ENCODE data around the gene NOP53. TPM values are rescaled to one million over a fixed set of nuclear protein-coding genes. Genes with fewer than 3 reads are reported as not detected.
"Not testable (repeated sequence)": the region's sequence is repeated elsewhere in the genome, so short reads cannot be mapped to it uniquely, and the experiment has no call there.

Gene NOP53
- total and polyA plus RNA-seq, 2 of the 13 experiments (the other 11 are each of a cell fraction or from before 2014, with no cell fraction given): 53.9 to 141 TPM

DNA sequence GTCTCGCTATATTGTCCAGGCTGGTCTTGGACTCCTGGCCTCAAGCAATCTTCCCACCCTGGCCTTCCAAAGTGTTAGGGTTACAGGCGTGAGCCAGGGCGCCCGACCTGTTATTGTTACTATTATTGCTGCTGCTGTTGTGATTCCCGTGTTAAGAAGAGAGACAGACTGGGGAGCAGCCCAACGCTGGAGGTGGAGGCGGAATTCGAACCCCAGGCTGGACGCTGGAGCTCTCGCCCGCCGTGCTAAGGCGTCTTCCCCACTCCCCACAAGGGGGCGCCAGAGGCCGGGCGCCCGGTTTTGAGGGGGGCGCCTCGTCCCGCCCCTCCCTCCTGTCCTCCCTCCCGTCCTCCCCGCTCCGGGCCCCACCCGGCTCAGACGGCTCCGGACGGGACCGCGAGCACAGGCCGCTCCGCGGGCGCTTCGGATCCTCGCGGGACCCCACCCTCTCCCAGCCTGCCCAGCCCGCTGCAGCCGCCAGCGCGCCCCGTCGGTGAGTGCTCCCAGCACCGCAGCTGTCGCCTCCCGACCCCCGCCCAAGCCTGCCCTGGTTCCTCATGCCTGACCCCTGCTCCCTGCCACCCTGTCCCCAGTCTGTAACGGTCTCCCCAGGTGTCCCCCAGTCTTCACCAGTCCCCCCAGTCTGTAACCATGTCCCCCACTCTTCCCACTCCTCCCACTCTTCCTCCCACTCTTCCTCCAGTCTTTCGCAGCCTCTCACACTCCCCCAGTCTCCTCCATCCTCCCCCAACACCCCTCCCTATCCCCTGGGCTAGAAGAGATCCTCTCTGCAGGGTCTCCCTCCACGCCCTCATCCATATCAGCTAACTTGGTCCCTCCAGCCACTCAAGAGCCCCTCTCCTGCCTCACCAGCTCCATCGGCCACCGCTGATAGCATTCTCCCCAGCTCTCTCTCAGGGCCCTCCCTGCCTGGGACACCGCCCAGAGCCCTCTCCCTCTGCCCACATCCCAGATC lies 32.0 kb upstream of the NOP53 start, which contains the start of gene EHD2 (continued):
- TF ChIP-seq, protein P1, sequence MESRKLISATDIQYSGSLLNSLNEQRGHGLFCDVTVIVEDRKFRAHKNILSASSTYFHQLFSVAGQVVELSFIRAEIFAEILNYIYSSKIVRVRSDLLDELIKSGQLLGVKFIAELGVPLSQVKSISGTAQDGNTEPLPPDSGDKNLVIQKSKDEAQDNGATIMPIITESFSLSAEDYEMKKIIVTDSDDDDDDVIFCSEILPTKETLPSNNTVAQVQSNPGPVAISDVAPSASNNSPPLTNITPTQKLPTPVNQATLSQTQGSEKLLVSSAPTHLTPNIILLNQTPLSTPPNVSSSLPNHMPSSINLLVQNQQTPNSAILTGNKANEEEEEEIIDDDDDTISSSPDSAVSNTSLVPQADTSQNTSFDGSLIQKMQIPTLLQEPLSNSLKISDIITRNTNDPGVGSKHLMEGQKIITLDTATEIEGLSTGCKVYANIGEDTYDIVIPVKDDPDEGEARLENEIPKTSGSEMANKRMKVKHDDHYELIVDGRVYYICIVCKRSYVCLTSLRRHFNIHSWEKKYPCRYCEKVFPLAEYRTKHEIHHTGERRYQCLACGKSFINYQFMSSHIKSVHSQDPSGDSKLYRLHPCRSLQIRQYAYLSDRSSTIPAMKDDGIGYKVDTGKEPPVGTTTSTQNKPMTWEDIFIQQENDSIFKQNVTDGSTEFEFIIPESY (CRISPR knock-in tag; IDR thresholded peaks at IDR 0.05): peak; percentile 84
- TF ChIP-seq, protein P2, sequence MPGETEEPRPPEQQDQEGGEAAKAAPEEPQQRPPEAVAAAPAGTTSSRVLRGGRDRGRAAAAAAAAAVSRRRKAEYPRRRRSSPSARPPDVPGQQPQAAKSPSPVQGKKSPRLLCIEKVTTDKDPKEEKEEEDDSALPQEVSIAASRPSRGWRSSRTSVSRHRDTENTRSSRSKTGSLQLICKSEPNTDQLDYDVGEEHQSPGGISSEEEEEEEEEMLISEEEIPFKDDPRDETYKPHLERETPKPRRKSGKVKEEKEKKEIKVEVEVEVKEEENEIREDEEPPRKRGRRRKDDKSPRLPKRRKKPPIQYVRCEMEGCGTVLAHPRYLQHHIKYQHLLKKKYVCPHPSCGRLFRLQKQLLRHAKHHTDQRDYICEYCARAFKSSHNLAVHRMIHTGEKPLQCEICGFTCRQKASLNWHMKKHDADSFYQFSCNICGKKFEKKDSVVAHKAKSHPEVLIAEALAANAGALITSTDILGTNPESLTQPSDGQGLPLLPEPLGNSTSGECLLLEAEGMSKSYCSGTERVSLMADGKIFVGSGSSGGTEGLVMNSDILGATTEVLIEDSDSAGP (CRISPR knock-in tag; IDR thresholded peaks at IDR 0.05; ENCODE audit: borderline replicate concordance): peak; percentile 29; the same call in 1 of the 2 replicates
- 0 out of 2 replicates have a peak, but pooled peaks have one; percentile 27 for TF ChIP-seq ZNF605 (CRISPR knock-in tag; IDR thresholded peaks at IDR 0.05)

DNA sequence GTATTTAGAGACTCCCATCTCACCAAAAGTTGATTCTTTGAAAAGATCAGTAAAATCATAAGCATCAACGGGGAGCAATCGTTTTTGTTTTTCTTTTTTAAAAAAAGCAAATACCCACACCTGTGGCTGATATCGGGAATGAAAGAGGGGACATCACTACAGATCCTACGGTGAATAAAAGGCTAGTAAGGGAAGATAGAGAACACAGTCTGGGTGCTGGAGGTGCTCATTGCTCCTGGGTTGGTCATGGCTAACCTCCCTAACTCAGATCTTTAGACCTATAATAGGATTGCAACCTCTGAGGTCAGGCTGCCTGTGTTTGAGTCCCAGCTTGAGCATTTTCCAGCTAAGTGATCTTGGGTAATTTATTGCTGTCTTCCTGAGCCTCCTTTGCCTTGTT lies 31.0 kb upstream of the NOP53 start:
- H3K27ac ChIP-seq (ENCODE audit: extremely low read length, insufficient read depth, low read length): no peak overlapping the region
- no peaks in the 10 kb centered on the region for H3K79me2 ChIP-seq (ENCODE audit: insufficient read depth, low read length)

DNA sequence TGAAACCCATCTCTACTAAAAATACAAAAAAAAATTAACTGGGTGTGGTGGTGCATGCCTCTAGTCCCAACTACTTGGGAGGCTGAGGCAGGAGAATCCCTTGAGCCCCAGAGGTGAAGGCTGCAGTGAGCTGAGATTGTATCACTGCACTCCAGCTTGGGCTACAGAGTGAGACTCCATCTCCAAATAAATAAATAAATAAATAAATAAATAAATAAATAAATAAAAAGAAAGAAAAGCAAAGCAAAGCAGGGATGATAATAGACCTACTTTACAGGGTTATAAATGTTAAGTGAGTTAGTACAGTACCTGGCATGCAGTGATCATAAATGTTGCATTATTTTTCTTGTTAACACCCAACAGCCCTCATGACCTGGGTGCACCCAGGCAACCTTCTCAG lies 30.5 kb upstream of the NOP53 start:
- FAIRE-seq; CTCF ChIA-PET (ENCODE audit: low intra/inter-chr PET ratio, low total read pairs); H3K27ac ChIP-seq (ENCODE audit: extremely low read length, insufficient read depth, low read length); H3K4me2 ChIP-seq (ENCODE audit: low read depth, low read length); BruUV-seq (replicated peaks); H3K79me2 ChIP-seq (ENCODE audit: insufficient read depth, low read length); DNase-seq (ENCODE audit: low spot score); H4K20me1 ChIP-seq (ENCODE audit: insufficient read depth, low read length); intact Hi-C loops (cut with micrococcal nuclease; ENCODE audit: unreplicated experiment); H3K36me3 ChIP-seq (replicated peaks in 1 of 2; ENCODE audit: control insufficient read depth in 1 of 2, insufficient read depth in 2 of 2, low read length in 2 of 2); ATAC-seq; POLR2A ChIA-PET; H3K9me3 ChIP-seq (ENCODE audit: low read length); H3K9ac ChIP-seq (ENCODE audit: insufficient read depth, low read depth, low read length); H2AFZ ChIP-seq (ENCODE audit: low read length); in situ Hi-C loops (cut with HindIII; ENCODE audit: extremely low pct_ligation_motif_present, low pct_unique_long_range_greater_than_20kb); H3K4me3 ChIP-seq (replicated peaks in 1 of 3; ENCODE audit: insufficient read depth in 1 of 3, low read depth in 2 of 3, low read length in 3 of 3): not testable (repeated sequence)
- Histone ChIP-seq H3K27me3 (ENCODE audit: control insufficient read depth in 1 of 2, insufficient read depth in 2 of 2, low read length in 2 of 2) (peaks cover 0 to 13% of the 10 kb centered on the region in 2 experiments; a peak in 4 of 5 replicates), H3K4me1 (ENCODE audit: insufficient read depth, low read length) (peaks cover 43% of the 10 kb centered on the region)

More for the DNA sequence above, 31.0 kb upstream of the NOP53 start:
- ATAC-seq: no peak
- Histone ChIP-seq H3K9ac (ENCODE audit: insufficient read depth, low read depth, low read length) (no peak overlapping the region), H3K4me3 (replicated peaks in 1 of 3; ENCODE audit: insufficient read depth in 1 of 3, low read depth in 2 of 3, low read length in 3 of 3) (no peak overlapping the region), H3K4me2 (ENCODE audit: low read depth, low read length) (no peak overlapping the region), H3K4me1 (ENCODE audit: insufficient read depth, low read length) (peaks cover 38% of the 10 kb centered on the region), H3K27me3 (ENCODE audit: control insufficient read depth in 1 of 2, insufficient read depth in 2 of 2, low read length in 2 of 2) (peaks cover 0 to 13% of the 10 kb centered on the region in 2 experiments; a peak in 4 of 5 replicates), H4K20me1 (ENCODE audit: insufficient read depth, low read length) (no peaks in the 10 kb centered on the region), H2AFZ (ENCODE audit: low read length) (no peak overlapping the region), H3K9me3 (ENCODE audit: low read length) (peaks cover 6% of the 10 kb centered on the region; the same call in 1 of the 2 replicates), H3K36me3 (replicated peaks in 1 of 2; ENCODE audit: control insufficient read depth in 1 of 2, insufficient read depth in 2 of 2, low read length in 2 of 2) (no peaks in the 10 kb centered on the region)
- POLR2A ChIA-PET: no interaction called here
- 68% methylated on average over 4 of the region's 4 CpGs for whole genome bisulfite sequencing (ENCODE audit: low lambda C conversion rate)
- in situ Hi-C loops (cut with HindIII; ENCODE audit: extremely low pct_ligation_motif_present, low pct_unique_long_range_greater_than_20kb): no loop called here
- BruUV-seq (replicated peaks): no TSS peak
- CTCF ChIA-PET (ENCODE audit: low intra/inter-chr PET ratio, low total read pairs): interaction anchor here (2.8 kb wide), 1 partner anchor 29 kb away, joined by 25 read pairs; no protein-coding TSS in a partner anchor
- FAIRE-seq: no peak
- DNase-seq (ENCODE audit: low spot score): no peak
- intact Hi-C loops (cut with micrococcal nuclease; ENCODE audit: unreplicated experiment): no loop called here
- TF ChIP-seq, protein P3, sequence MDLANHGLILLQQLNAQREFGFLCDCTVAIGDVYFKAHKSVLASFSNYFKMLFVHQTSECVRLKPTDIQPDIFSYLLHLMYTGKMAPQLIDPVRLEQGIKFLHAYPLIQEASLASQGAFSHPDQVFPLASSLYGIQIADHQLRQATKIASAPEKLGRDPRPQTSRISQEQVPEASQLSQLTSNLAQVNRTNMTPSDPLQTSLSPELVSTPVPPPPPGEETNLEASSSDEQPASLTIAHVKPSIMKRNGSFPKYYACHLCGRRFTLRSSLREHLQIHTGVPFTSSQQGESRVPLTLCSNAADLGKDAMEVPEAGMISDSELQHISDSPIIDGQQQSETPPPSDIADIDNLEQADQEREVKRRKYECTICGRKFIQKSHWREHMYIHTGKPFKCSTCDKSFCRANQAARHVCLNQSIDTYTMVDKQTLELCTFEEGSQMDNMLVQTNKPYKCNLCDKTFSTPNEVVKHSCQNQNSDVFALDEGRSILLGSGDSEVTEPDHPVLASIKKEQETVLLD (CRISPR knock-in tag; IDR thresholded peaks at IDR 0.05; ENCODE audit: low read depth): no peak
- TF ChIP-seq ELF3 (CRISPR knock-in tag; IDR thresholded peaks at IDR 0.05): no peak
- TF ChIP-seq ELF4 (CRISPR knock-in tag; IDR thresholded peaks at IDR 0.05; ENCODE audit: borderline replicate concordance): no peak
- TF ChIP-seq ZNF605 (CRISPR knock-in tag; IDR thresholded peaks at IDR 0.05): peak; percentile 66; the same call in 1 of the 2 replicates
- no peak for TF ChIP-seq ZNF607 (CRISPR knock-in tag; IDR thresholded peaks at IDR 0.05; ENCODE audit: borderline replicate concordance)
- peak; percentile 98 for TF ChIP-seq ZNF382 (CRISPR knock-in tag; IDR thresholded peaks at IDR 0.05; ENCODE audit: borderline replicate concordance)
- TF ChIP-seq TBP (CRISPR knock-in tag; IDR thresholded peaks at IDR 0.05): no peak
